ENCODE measurements around the gene CAPN8.

DNA sequence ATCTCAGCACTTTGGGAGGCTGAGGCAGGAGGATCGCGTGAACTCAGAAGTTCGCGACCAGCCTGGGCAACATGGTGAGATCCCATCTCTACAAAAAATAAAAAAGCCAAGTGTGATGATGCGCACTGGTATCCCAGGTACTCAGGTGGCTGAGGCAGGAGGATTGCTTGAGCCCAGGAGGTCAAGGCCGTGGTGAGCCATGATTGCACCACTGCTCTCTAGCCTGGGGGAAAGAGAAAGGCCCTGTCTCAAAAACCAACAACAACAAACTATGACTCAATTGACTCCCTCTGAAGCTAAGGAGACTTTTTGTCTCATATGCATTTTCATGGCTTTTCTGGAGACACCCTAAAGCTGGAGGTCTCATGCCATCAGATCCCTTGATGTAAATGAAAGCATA is 153.4 kb downstream of the CAPN8 start:
- TF ChIP-seq POLR2AphosphoS5 (IDR thresholded peaks at IDR 0.05) (no peak), POLR2A (IDR thresholded peaks at IDR 0.05) (no peak)
- TF ChIP-seq, protein P1, sequence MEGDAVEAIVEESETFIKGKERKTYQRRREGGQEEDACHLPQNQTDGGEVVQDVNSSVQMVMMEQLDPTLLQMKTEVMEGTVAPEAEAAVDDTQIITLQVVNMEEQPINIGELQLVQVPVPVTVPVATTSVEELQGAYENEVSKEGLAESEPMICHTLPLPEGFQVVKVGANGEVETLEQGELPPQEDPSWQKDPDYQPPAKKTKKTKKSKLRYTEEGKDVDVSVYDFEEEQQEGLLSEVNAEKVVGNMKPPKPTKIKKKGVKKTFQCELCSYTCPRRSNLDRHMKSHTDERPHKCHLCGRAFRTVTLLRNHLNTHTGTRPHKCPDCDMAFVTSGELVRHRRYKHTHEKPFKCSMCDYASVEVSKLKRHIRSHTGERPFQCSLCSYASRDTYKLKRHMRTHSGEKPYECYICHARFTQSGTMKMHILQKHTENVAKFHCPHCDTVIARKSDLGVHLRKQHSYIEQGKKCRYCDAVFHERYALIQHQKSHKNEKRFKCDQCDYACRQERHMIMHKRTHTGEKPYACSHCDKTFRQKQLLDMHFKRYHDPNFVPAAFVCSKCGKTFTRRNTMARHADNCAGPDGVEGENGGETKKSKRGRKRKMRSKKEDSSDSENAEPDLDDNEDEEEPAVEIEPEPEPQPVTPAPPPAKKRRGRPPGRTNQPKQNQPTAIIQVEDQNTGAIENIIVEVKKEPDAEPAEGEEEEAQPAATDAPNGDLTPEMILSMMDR (IDR thresholded peaks at IDR 0.05 in 8 of 11, conservative IDR thresholded peaks at IDR 0.05 in 3 of 11) = no peak

Data from spleen (tissue), 7 donors.